Stimulated activated CD4-positive, alpha-beta T cell treated with anti-CD3 and anti-CD28 coated beads, Interleukin-15, amount 100 ng/mL, for 48 hours (primary cell): Measurements from ENCODE around the gene LAYN.

Source experiments
- DNase-seq, 2 donors: peaks; one replicate each; pipeline ENCODE4 v3.0.0-alpha.2; 2020; ENCODE audit warnings: low read depth in 2 of 2

LAYN gene

DNA sequence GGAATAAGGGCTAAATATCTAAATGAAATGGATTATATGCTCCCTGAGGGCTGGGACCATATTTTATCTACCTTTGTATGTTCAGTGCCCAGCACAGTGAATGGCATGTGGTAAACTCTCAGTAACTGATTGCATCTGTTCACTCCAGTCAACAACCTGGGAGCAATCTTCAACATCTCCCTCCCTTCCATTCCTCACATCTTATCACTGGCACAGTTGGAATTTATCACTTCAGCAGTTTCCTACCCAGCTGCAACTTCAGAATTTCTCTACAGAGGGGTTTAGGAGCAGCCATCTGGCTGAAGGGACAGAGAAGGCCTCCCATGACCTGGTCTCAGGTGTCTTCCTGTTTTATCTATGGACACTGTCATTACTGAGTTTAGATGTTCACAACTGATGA lies 52.0 kb downstream of the LAYN start:
- DNase-seq = no peak

DNA sequence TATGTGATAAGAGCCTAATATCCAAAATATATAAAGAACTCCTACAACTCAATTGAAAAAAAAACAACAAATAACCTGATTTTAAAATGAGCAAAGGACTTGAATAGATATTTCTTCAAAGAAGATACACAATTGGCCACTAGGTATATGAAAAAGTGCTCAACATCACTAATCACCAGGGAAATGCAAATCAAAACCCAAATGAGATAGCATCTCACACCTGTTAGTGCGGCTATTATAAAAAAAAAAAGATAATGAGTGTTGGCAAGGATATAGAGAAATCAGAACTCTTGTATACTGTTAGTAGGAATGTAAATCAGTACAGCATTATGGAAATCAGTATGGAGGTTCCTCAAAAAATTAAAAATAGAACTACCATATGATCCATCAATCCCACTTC lies 55.8 kb downstream of the LAYN start:
- no peak for DNase-seq

- DNase-seq = no peak
Observed at GRCh38 chr11:111598148-111598547, 57.6 kb downstream of the LAYN start.

DNA sequence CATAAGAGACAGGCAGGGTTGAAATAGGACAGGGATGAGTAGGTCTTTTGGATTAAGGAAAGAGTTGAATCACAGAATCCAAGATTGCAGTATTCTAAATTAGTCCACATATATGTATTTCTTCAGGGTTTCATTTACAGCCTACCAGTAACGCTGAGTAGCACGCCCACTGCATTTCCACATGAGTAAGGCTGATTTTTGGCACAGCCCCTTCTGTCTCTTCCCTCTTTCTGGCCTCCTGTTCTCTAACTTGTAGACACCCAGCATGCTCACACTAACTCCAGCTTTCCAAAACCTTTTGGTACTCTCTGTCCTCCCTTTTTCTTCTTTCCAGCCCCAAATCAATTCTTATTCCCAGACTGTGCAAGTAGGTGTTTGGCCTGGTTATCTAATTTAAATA lies 58.0 kb downstream of the LAYN start:
- DNase-seq = no peak

- DNase-seq = no peak
Observed at GRCh38 chr11:111601636-111601978, 61.1 kb downstream of the LAYN start.

DNA sequence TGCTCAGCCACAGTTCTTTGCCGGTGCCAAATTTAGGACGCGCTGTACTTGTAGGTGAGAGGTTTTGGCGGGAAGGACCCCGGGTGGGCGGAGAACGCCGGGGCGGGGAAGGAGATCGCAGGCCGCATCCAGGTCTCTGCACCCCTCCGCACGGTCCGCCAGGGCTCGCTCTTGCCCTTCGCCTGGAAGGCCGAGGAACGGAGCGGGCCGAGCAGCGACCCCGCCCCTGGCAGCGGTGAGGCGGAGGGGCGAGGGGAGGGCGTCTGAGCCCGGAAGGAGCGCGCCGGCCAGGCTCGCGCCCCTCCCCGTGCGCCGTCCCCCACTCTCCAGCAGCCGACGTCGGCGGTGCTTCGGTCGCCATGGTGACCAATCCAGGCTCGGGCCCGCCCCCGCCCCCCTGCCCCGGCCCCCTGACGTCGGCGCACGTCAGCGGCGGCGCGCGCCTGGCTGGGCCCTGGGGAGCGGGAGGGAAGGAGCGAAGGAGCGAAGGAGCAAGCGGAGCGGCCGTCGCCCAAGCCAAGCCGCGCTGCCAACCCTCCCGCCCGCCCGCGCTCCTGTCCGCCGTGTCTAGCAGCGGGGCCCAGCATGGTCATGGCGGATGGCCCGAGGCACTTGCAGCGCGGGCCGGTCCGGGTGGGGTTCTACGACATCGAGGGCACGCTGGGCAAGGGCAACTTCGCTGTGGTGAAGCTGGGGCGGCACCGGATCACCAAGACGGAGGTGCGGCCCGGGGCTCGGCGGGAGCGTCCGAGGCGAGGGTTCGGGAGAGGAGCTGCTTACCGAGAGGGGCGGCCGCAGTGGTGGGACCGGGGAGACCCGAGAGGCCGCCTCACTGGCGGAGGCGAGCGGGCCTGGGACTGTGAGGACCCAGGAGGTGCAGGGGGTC lies 61.7 kb downstream of the LAYN start, which contains the start of gene SIK2:
Gene SIK2 (plus strand): TSS at position 471 of the 886 bp plus-strand sequence. CDS start 115 bp downstream, at position 586.
- DNase-seq = peak; percentile 87 to 89

- DNase-seq = no peak
Observed at GRCh38 chr11:111602865-111603610, 62.5 kb downstream of the LAYN start.

DNA sequence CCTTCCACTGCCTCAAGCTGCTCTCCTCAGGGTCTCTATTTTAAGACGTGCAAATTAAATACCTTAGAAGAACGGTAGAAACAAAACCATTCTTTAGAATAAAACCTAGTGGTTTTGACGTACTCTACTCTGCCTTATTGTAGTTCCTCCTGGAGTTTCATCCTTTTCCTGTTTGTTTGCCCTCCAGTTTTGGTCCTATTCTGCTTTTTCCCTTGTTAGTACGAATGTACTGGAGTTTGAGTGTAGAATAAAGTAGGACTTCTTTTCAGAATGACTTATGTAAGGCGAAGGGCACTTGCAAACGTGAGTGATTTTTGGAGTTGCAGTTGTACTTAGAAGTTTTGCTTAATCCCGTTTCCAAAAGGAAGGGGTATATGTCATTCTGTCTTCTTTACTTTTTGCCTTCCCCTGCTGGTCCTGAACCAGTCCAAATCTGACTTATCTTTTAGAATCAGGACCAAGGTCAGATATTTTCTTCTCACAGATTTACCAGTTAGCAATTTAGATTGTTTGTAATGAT lies 63.2 kb downstream of the LAYN start:
- no peak for DNase-seq

GRCh38 chr11:111604392-111605009 lies 64.0 kb downstream of the LAYN start:
- DNase-seq = no peak

DNA sequence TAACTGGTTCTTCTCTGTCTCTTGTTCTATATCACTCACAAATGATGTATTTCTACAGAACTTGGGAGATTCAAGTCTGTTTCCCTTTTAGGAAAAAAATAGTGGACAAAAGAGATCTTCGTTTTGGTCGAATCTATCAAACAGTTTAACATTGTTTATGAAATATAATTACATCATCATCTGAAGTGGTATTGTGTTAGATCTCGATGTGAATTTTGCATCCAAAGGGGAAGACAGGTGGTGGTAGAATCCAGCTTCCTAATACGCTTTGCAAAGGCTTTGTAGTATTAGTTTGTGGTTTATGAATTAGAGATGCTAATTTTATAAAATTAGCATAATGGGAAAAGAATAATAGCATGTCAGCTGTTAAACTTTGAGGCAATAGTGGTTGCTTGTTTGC lies 65.2 kb downstream of the LAYN start:
- DNase-seq = no peak

GRCh38 chr11:111606986-111607385 lies 66.5 kb downstream of the LAYN start:
- no peak for DNase-seq

GRCh38 chr11:111607751-111608150 lies 67.2 kb downstream of the LAYN start:
- no peak for DNase-seq
